Gastroesophageal sphincter (tissue), 4 donors: Measurements from ENCODE around the gene PREX1. TPM values are rescaled to one million over a fixed set of nuclear protein-coding genes. Genes with fewer than 3 reads are reported as not detected.

Experiments used
- ATAC-seq: fragments of 150-250 bp; one replicate; pipeline ENCODE4 v1.9.1; 2016; ENCODE audit warnings: mild to moderate bottlenecking, moderate library complexity
- H3K27ac ChIP-seq, 4 donors: fragments of 200-600 bp; sonication (generic) in 3 of 4; 1 replicate in 3 of 4; 2 replicates in 1 of 4; pipeline ENCODE4 v1.5.1; 2016 to 2019
- H3K27me3 ChIP-seq: fragments of 200-600 bp; sonication (generic); one replicate; pipeline ENCODE4 v1.5.1; 2019
- H3K36me3 ChIP-seq, 2 donors: fragments of 200-600 bp; sonication (generic); one replicate each; pipeline ENCODE4 v1.5.1; 2019; ENCODE audit warnings: control low read depth in 1 of 2
- H3K4me1 ChIP-seq, 3 donors: fragments of 200-600 bp; sonication (generic); 1 replicate in 2 of 3; 2 replicates in 1 of 3; pipeline ENCODE4 v1.5.1; 2016 to 2019; ENCODE audit warnings: control low read depth in 2 of 3
- H3K4me3 ChIP-seq, 2 donors: fragments of 200-600 bp; sonication (generic); one replicate each; pipeline ENCODE4 v1.5.1; 2019; ENCODE audit warnings: mild to moderate bottlenecking in 1 of 2, moderate library complexity in 1 of 2
- H3K9me3 ChIP-seq, 3 donors: fragments of 200-600 bp; sonication (generic); one replicate each; pipeline ENCODE4 v1.5.1; 2017 to 2019; ENCODE audit warnings: control low read depth in 2 of 3
- EP300 ChIP-seq: sonication (generic); formaldehyde crosslinking; IDR thresholded peaks from one replicate; pipeline ENCODE4 v1.6.1; 2017; ENCODE audit warnings: antibody characterized with exemption, mild to moderate bottlenecking
- POLR2A ChIP-seq, 2 donors: fragments of 450-650 bp; IDR thresholded peaks; one replicate each; pipeline ENCODE4 v1.6.1; 2017; ENCODE audit warnings: antibody characterized with exemption in 2 of 2, mild to moderate bottlenecking in 2 of 2, moderate library complexity in 1 of 2
- POLR2AphosphoS5 ChIP-seq: sonication (generic); formaldehyde crosslinking; IDR thresholded peaks from one replicate; pipeline ENCODE4 v1.6.1; 2017; ENCODE audit warnings: antibody characterized with exemption
- WGBS, 2 donors: methylation state at CpG; one replicate each; pipeline ENCODE4 v1.1.5; 2018; ENCODE audit warnings: low coverage in 1 of 2; 5-methylcytosine and 5-hydroxymethylcytosine counted together
- total RNA-seq, 4 donors: library from RNA; depleted of rRNA; stranded (reverse); fragments of >200 nt; gene quantifications; one replicate each; pipeline ENCODE4 v1.1.0, GENCODE V29; 2016
- TF ChIP-seq, protein P1 (sequence below), 4 experiments: fragments of 200-600 bp in 2 of 4; fragments of 450-650 bp in 2 of 4; sonication (generic) in 1 of 4; IDR thresholded peaks; one replicate each; pipeline ENCODE4 v1.5.1; 2017 to 2019; ENCODE audit warnings: antibody characterized with exemption in 4 of 4, mild to moderate bottlenecking in 2 of 4, moderate library complexity in 2 of 4

PREX1 gene
- total RNA-seq, 4 donors from 2014 or later: 16.3 to 35.7 (median 20.0) TPM

- peaks cover 0 to 25% (median 4%) of the 10 kb centered on the region in 3 donors for H3K4me1 ChIP-seq
- TF ChIP-seq, protein P1, sequence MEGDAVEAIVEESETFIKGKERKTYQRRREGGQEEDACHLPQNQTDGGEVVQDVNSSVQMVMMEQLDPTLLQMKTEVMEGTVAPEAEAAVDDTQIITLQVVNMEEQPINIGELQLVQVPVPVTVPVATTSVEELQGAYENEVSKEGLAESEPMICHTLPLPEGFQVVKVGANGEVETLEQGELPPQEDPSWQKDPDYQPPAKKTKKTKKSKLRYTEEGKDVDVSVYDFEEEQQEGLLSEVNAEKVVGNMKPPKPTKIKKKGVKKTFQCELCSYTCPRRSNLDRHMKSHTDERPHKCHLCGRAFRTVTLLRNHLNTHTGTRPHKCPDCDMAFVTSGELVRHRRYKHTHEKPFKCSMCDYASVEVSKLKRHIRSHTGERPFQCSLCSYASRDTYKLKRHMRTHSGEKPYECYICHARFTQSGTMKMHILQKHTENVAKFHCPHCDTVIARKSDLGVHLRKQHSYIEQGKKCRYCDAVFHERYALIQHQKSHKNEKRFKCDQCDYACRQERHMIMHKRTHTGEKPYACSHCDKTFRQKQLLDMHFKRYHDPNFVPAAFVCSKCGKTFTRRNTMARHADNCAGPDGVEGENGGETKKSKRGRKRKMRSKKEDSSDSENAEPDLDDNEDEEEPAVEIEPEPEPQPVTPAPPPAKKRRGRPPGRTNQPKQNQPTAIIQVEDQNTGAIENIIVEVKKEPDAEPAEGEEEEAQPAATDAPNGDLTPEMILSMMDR (IDR thresholded peaks at IDR 0.05): no peak
- no peak for TF ChIP-seq POLR2A (IDR thresholded peaks at IDR 0.05)
- no peaks in the 10 kb centered on the region for H3K9me3 ChIP-seq
- no peak overlapping the region for H3K4me3 ChIP-seq
- ATAC-seq: no peak
- H3K27me3 ChIP-seq: peaks cover 8% of the 10 kb centered on the region
- H3K36me3 ChIP-seq: no peaks in the 10 kb centered on the region
- no peak overlapping the region for H3K27ac ChIP-seq
- 72 to 83% methylated on average over 12 to 20 of the region's 27 CpGs for WGBS, 2 donors
Observed at GRCh38 chr20:48766961-48767960, 60.5 kb downstream of the PREX1 start.

GRCh38 chr20:48766205-48766604, 61.6 kb downstream of the PREX1 start:
- H3K9me3 ChIP-seq: no peaks in the 10 kb centered on the region
- no peak overlapping the region for H3K4me3 ChIP-seq
- peaks cover 0 to 24% (median 4%) of the 10 kb centered on the region in 3 donors for H3K4me1 ChIP-seq
- no peak for ATAC-seq
- TF ChIP-seq, protein P1 (IDR thresholded peaks at IDR 0.05): no peak
- TF ChIP-seq POLR2A (IDR thresholded peaks at IDR 0.05): no peak
- TF ChIP-seq EP300: no peak
- no peak for TF ChIP-seq POLR2AphosphoS5
- 68% methylated on average over 4 of the region's 7 CpGs; no CpG with 5 or more reads in 1 of the 2 donors for WGBS, 2 donors
- H3K27ac ChIP-seq: no peak overlapping the region
- peaks cover 8% of the 10 kb centered on the region for H3K27me3 ChIP-seq
- no peaks in the 10 kb centered on the region for H3K36me3 ChIP-seq

DNA sequence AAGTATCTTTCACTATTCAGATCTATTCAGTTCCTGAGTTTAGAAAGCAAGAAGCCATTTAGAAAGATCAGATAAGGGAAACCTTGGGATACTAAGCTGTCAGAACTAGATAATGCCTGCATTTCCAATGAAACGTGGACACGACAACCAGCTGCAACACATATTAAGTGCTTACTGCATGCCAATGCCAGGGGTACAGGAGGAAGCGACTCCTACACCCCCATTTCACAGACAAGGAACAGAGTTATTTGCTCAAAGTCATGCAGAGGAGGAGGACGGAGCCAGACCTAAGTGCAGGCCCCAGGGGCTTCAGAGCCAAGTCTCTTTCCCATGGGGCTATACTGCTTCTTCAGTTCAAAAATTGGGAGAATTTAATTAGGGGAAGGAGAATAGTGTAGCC, 62.4 kb downstream of the PREX1 start:
- H3K36me3 ChIP-seq: no peaks in the 10 kb centered on the region
- no peak overlapping the region for H3K4me3 ChIP-seq
- peaks cover 0 to 19% (median 7%) of the 10 kb centered on the region in 3 donors for H3K4me1 ChIP-seq
- no peak for ATAC-seq
- 100% methylated on average over 1 of the region's 4 CpGs; no CpG with 5 or more reads in 1 of the 2 donors for WGBS, 2 donors
- H3K27me3 ChIP-seq: peaks cover 8% of the 10 kb centered on the region
- TF ChIP-seq POLR2AphosphoS5 (no peak), POLR2A (IDR thresholded peaks at IDR 0.05) (no peak), EP300 (no peak)
- TF ChIP-seq, protein P1 (IDR thresholded peaks at IDR 0.05): no peak
- no peaks in the 10 kb centered on the region for H3K9me3 ChIP-seq
- H3K27ac ChIP-seq: no peak overlapping the region

GRCh38 chr20:48763216-48763914, 64.4 kb downstream of the PREX1 start:
- peak overlapping the region in 2 of 4 donors; percentile 8 to 51 for H3K27ac ChIP-seq
- no peak overlapping the region for H3K4me3 ChIP-seq
- no peaks in the 10 kb centered on the region for H3K36me3 ChIP-seq
- peaks cover 0 to 24% (median 7%) of the 10 kb centered on the region in 3 donors for H3K4me1 ChIP-seq
- no peaks in the 10 kb centered on the region for H3K27me3 ChIP-seq
- TF ChIP-seq POLR2AphosphoS5 (no peak), POLR2A (IDR thresholded peaks at IDR 0.05) (no peak), EP300 (no peak)
- TF ChIP-seq, protein P1 (IDR thresholded peaks at IDR 0.05): no peak
- 75 to 89% methylated on average over 9 of the region's 13 CpGs for WGBS, 2 donors
- peak; percentile 46 for ATAC-seq
- H3K9me3 ChIP-seq: no peaks in the 10 kb centered on the region
